ENCODE data around the gene AFF2.

- TF ChIP-seq TAF1 (IDR thresholded peaks at IDR 0.05; ENCODE audit: low read depth, low read length): no peak
- TF ChIP-seq POLR2AphosphoS5 (IDR thresholded peaks at IDR 0.05; ENCODE audit: low read depth, low read length): no peak
- TF ChIP-seq PAX5 (IDR thresholded peaks at IDR 0.05; ENCODE audit: insufficient read depth, low read length, severe bottlenecking): no peak
- TF ChIP-seq POLR2A (IDR thresholded peaks at IDR 0.05; ENCODE audit: low read depth, low read length): no peak
These were observed 283.7 kb downstream of the AFF2 start for GRCh38 chrX:148784137-148784536.
